Islet of Langerhans (tissue), 1 donor: Measurements from ENCODE around the gene SZT2.

ENCODE experiments used
- FAIRE-seq: peaks from one replicate; lab custom pipeline; 2011; peaks lifted over from hg19 to GRCh38; lab: Jason Lieb, UNC

The SZT2 gene

DNA sequence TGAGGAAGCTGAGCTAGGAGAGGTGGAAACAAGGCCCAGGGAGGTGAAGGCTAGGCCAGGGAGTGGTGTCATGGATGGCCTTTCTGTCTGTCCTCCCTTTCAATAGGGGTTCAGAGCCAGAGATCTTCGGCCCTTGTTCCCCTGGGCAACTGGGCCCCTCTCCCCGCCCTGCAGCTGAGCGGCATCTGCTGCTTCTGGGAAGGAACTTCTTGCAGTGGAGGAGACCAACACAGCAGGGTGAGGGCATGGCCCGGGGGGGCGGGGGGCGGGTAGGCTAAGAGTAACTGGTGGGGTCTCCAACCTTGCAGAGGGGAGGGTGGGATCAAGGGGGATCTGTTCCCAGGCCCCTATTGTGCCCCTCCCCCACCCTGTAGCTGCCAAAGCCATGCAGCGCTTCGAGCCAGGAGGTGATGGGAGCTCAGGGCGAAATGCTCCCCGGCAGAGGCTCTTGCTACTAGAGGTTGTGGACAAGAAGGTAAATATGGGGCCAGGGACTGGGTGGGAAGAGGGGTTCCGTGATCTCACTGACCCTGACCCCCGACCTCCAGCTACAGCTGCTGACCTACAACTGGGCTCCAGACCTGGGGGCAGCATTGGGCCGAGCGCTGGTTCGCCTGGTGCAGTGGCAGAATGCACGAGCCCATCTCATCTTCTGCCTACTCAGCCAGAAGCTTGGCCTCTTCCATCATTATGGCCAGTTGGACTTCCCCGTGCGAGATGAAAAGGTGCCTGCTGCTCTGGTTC lies 52.4 kb downstream of the SZT2 start:
- no peak for FAIRE-seq

- no peak for FAIRE-seq
These were observed 53.1 kb downstream of the SZT2 start for GRCh38 chr1:43442756-43443155.

DNA sequence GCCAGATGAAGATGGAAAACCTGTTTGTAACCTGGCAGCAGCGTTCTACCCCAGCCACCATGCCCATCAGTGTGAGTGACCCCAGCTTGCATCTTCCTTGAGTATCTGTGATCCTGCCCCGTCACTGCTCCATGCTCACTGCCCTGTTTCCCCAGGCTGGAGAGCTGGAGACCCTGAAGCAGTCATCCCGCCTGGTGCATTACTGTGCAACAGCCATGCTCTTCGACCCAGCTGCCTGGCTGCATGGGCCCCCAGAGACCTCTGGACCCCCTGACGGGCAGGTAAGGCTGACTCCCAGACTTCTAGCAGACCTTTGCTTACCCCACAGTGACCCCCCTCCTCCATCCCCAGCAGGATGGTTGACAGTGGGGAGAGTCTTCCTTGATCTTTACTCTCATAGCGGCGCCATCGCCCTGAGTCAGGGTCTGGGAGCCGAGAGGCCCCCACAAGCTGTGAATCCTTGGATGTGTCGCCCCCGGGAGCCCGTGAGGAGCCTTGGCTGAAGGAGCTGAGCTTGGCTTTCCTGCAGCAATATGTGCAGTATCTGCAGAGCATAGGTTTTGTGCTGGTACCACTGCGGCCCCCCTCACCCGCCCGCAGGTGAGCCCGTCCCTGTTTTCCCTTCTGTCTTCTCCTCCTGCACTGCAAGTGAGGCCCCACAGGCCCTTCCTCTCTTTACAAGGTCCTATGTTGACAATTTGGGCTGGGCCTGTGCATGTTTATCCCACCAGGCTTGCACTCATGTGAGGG lies 53.7 kb downstream of the SZT2 start:
- FAIRE-seq = no peak

DNA sequence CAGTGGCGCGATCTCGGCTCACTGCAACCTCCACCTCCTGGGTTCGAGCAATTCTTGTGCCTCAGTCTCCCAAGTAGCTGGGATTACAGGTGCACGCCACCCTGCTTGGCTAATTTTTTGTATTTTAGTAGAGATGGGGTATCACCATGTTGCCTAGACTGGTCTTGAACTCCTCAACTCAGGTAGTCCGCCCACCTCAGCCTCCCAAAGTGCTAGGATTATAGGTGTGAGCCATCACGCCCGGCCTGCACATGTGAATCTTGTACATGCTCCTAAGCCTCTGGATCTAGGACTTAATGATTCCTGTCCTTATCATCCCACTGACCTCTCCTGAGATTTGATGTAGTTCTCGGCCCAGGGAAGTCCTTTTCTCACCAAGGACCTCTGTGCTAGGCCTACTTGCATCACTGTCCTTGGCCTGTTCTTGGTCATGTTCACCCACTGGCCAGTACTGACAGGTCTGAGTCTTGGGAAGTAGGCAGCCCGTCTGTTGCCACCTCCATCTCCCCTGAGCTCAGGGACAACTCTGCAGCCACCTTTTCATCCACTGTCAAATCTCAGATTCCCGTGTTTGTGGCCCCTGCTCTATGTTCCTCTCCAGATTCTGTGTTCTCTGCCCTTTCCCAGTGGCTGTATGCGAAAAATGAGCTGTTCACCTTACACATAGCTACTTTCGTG lies 54.6 kb downstream of the SZT2 start:
- FAIRE-seq = no peak

DNA sequence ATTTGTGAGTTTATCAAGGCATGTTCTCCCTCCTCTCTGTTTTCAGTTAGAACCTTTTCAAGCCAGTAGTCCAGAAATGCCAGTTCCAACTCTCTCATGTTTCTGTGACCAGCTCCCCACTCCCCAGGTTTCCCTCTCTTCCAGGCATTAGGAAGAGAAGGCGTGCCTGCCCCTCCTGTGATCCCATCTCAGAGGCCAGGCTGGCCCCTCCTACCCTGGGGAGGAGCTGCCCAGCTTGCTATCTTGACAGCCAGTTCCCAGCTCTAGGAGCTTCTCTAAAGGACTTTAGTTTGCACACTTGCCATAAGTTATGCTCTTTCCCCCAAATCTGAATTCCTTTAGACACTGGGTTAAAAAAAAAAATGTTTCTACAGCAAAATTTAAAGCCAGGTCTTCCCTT lies 55.1 kb downstream of the SZT2 start:
- FAIRE-seq = no peak

GRCh38 chr1:43445606-43446387 lies 56.1 kb downstream of the SZT2 start:
- FAIRE-seq = no peak

DNA sequence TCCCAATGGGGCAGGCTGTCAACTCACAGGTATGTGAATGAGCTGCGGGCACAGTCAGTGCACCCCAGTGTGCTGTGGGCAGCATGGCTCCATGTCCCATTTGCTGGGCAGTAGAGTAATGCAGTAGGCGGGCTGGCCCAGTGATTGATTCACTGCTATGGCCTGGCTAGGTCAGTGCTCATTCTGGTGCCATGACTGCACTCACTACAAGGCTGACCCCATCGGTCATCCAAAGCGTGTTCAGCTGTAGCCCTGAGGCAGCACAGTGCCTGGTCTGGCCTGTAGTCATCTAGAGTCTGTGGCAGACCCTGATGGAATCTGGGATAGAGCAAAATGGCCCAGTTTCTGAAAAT lies 56.7 kb downstream of the SZT2 start:
- FAIRE-seq = no peak

DNA sequence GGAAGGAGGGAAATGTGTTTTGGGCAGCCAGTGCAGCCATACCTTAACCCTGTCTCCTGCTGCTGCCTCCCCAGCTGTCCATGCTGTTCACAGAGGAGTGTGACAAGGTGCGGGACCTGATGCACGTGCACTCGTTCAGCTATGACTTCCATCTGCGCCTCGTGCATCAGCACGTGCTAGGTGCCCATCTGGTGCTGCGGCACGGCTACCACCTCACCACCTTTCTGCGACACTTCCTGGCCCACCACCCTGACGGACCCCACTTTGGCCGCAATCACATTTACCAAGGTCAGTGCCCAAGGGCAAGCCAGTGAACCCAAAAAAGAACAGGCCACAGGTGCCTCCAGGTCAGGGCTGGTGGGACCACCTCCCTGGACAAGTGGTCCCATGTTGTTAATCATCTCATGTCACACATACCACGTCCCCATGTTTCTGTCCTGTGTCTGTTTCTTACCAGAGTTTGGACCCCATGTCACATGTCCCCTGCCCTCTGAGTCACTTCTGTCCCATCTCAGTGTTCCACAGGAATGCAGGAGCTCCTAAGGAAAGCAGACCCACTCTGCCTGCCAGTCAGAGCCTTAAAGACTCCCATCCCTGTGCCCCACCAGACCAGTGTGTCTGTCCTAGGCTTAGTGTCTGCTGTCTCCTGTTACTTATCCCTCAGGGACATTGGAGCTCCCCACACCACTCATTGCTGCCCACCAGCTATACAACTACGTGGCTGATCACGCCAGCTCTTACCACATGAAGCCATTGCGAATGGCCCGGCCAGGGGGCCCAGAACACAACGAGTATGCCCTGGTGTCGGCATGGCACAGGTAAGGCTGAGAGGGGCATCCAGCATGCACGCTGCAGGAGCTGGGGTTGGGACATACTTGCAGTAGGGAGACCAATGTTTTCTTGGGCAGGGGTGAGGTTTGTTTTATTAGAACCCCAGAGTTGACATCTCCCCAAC lies 57.5 kb downstream of the SZT2 start:
- no peak for FAIRE-seq

DNA sequence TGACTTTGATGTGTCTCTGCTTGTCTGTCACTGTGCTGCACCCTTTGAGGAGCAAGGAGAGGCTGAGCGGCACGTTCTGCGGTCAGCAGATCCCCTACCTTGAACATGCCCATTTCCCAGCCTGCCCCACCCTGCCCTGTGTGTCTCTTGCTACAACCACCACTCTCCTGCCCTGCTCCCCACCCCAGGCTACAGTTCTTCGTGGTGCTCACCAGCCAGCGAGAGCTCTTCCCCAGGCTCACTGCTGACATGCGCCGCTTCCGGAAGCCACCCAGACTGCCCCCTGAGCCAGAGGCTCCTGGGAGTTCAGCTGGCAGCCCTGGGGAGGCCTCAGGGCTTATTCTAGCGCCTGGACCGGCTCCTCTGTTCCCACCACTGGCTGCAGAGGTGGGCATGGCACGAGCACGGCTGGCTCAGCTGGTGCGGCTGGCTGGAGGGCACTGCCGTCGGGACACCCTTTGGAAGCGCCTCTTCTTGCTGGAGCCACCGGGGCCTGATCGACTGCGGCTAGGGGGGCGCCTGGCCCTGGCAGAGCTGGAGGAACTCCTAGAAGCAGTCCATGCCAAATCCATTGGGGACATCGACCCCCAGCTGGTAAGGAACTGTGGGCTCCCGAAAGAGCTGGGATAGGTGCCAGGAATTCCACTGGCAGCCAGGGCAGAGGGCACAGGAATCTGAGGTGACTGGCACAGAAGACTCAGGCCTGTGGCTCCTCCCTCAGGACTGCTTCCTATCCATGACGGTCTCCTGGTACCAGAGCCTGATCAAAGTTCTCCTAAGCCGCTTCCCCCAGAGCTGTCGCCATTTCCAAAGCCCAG lies 58.4 kb downstream of the SZT2 start:
- no peak for FAIRE-seq

- no peak for FAIRE-seq
These were observed 59.4 kb downstream of the SZT2 start for GRCh38 chr1:43448955-43449707.

GRCh38 chr1:43449708-43450069 lies 60.0 kb downstream of the SZT2 start:
- no peak for FAIRE-seq

DNA sequence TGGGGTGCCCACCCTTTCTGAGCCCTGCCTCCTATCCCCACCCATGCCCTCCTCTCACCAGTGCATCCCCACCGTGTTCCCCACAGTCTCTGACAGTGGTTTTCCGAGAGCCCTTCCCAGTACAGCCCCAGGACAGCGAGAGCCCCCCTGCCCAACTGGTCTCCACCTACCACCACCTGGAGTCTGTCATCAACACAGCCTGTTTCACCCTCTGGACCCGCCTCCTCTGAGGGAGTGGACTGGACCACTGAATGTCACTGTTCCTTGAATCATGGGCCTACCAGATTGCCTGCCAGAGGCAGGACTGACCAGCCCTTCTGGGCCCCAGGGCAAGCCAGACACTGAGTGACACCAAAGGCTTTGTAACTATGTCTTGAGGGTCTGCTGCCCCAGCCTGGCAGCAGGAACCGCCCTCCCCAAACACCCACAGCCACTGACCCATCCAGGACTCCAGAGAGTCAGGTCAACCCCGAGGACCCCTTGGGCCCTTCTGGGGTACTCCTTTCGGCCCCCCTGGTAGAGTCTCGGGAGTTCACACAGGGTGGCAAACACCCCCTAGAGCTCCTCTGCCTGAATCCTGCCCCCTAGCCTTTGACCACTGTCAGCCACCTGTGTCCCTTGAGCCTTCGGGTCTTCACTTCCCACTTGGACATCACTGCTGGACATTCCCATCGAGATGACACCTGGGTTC lies 60.7 kb downstream of the SZT2 start:
- FAIRE-seq = no peak

GRCh38 chr1:43451157-43451591 lies 61.5 kb downstream of the SZT2 start:
- FAIRE-seq = no peak

- FAIRE-seq = no peak
These were observed 62.2 kb downstream of the SZT2 start for GRCh38 chr1:43451701-43452532.

GRCh38 chr1:43452789-43453441 lies 63.2 kb downstream of the SZT2 start:
- FAIRE-seq = no peak

GRCh38 chr1:43453442-43454269 lies 64.0 kb downstream of the SZT2 start, which contains the start of gene HYI:
TSS of gene HYI (minus strand) at chr1:43453931. CDS start at chr1:43453793, 138 bp downstream.
- no peak for FAIRE-seq
